ENCODE measurements around the gene NCOA6.
"Not testable (repeated sequence)": the region's sequence is repeated elsewhere in the genome, so short reads cannot be mapped to it uniquely, and the experiment has no call there.

NCOA6 gene

DNA sequence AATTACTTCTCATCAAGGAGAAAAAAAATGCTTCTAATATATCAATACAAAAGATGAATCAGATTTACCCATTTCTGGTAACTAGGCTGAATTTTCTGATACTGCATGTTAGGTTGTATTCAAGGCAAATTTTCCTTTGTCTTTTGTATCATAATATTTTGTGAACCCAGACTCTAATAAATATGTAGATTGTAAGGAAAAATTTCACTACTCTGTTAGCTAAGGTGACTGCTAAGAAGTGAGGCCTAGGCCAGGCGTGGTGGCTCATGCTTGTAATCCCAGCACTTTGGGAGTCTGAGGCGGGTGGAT lies 108.6 kb downstream of the NCOA6 start:
- no peak for DNase-seq

- no peak for DNase-seq
These were observed 110.1 kb downstream of the NCOA6 start for GRCh38 chr20:34715384-34715783.

DNA sequence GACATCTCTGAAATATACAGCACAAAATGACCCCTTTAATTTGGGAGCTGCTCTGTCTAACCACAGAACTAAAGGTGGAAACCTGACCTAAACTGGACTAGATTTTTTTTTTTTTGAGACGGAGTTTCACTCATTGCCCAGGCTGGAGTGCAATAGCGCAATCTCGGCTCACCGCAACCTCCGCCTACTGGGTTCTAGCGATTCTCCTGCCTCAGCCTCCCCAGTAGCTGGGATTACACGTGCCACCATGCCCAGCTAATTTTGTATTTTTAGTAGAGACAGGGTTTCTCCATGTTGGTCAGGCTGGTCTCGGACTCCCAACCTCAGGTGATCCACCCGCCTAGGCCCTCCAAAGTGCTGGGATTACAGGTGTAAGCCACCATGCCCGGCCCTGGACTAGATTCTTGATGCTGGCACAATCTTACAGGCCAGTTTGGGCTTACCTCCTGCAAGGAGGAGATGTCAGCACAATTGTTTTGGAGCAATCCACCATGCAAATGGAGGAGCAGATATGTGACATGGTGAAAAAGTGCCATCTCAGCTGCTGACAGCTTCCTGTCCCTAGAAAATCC lies 111.4 kb downstream of the NCOA6 start:
- DNase-seq: not testable (repeated sequence)

GRCh38 chr20:34713194-34713943 lies 112.1 kb downstream of the NCOA6 start:
- DNase-seq: no peak

- DNase-seq: no peak
These were observed 112.8 kb downstream of the NCOA6 start for GRCh38 chr20:34712525-34713192.

- no peak for DNase-seq
These were observed 113.5 kb downstream of the NCOA6 start for GRCh38 chr20:34711813-34712430.

DNA sequence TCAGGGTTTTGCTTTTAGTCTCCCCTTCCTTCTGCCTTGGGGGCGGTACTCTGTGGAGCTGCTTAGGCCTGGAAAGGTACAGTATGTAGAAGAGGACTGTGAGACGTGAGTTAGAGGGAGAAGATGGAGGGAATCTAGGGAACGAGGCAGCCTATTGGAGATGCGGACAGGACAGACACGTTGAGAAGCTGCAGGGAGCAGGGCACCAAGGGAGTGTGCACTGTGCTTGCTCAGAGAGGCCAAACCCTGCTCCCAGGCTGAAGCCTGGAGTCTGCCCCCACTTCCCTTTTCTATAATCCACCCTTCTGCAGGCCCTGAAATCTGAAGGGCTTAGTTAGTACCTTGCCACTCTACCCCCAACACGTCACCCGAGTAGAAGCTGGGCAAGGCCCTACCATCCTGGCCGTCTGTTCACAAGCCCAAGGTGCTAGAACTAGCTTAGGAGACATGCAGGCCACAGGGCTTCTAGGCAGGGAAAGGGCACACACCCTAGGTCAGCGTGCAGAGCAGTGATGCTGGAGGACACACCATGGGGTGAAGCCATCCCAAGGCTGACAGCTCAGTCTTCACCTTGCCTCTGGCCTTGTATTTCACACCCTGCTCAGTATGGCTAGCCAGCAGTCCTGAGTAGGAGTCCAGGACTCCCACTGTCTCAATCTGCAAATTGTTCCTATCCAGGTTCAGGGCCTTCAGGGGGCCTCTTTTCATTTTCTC lies 114.4 kb downstream of the NCOA6 start:
- no peak for DNase-seq

DNA sequence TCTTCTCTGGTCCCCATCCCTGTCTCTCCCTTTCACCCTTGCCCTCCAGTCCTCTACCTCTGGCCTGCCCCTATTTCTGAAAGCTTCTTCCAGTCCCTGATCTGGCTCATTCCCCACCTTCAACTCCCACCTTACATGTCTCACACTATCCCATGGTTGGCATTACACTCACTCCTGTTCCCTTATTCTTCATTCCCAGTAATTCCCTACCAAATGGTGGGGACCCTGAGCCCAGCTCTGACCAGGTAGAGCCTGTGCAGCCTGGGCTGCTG lies 114.9 kb downstream of the NCOA6 start:
- DNase-seq: no peak

DNA sequence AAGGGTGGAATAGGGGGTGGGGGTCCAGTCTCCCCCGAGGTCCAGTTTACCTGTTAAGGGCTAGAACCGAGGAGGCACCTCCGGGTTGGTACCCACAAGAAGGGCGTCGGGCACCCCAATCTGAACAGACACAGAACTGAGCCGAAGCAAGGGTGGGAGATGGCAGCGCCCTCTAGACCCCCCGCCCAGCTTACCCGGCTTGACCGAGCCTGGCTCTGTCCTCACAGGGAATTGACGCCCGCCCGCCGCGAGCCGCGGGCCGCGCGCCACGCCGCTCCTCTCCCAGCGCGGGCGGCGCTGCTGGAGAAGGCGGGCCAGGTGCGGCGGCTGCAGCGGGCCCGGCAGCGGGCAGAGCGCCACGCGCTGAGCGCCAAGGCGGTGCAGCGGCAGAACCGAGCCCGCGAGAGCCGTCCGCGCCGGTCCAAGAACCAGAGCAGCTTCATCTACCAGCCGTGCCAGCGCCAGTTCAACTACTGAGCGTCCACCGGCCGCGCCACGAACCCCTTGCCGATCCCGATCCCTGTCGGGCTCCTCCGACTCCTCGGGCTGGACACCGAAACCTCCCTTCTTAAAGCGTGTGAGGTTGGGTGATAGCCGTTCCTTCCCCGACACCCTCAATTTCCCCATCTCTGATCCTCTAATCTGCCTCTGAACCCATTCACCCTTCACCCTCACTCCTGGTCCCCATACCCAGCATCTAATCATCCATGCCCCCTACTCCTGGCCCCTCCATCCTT lies 115.5 kb downstream of the NCOA6 start:
- DNase-seq: no peak

DNA sequence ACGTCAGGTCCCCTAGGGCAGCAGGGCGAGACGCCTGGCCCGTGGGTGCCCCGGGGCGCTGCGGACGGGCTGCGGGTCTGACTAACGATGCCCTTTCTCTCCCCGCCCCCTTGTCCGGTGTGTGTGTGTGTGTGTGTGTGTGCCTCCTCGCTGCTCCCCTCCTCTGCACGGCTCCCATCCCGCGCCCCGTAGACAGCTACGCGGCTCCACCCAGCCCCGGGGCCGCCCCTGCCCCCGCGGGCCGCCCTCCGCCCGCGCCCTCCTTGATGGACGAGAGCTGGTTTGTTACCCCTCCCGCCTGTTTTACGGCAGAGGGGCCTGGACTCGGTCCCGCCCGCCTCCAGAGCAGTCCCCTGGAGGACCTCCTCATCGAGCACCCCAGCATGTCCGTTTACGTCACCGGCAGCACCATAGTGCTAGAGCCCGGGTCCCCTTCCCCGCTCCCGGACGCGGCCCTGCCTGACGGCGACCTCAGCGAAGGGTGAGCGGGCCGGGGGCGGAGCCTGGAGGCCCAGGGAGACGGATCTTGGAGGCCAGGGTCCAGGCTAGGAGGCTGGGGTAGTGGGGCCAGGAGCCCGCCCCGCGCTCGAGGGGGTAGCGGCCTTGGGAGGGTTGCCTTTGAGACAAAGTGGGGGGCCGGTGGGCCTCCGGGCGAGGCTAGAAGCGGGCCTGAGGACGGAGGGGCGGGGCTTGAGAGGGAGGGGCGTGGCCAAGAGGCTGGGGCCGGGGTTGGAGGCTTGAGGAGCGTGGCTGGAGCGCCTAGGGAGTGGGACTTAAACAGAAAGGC lies 116.2 kb downstream of the NCOA6 start:
- peak; percentile 80 for DNase-seq

- DNase-seq: peak; percentile 36
These were observed 116.8 kb downstream of the NCOA6 start for GRCh38 chr20:34708621-34709043.

DNA sequence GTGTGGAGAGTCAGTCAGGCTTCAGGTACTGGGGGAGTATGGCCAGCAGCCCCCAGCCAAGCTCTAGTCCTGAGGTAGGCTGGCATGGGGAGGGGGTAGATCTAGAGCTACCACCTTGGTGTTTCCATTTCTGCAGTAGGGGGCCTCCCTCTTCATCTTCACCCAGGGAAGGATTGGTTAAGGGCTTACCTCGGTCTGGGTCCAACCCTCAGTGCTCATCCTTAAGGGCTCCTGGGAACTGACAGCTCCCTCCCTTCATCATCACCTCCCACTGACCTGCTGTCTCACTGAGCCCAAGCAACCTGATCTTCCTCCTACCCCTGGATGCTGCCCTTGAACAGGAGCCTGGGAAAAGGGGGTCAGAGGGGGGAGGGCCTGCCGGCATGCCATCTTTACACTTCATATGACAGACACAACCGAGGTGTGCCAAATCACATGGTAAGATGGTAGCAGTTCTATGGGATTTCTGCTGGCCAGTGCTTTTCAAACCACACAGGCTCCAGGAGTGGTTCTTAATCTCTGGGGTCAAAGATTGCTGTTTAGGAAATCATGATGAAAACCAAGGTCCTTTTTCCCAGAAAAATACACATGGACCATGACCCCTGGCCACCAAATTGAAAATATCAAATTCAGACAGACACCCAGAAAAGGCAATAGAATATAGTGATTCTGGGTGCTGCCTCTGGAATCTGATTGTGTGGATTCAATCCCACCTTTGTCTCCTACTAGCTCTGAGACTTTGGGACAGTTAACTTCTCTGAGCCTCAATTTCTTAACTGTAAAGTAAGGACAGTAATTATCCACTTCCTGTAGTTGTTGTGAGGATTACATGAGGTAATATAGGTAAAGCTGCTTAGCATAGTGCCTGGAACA lies 118.3 kb downstream of the NCOA6 start:
- no peak for DNase-seq

GRCh38 chr20:34706302-34706875 lies 119.1 kb downstream of the NCOA6 start:
- DNase-seq: no peak

- DNase-seq: no peak
These were observed 119.8 kb downstream of the NCOA6 start for GRCh38 chr20:34705397-34706301.

DNA sequence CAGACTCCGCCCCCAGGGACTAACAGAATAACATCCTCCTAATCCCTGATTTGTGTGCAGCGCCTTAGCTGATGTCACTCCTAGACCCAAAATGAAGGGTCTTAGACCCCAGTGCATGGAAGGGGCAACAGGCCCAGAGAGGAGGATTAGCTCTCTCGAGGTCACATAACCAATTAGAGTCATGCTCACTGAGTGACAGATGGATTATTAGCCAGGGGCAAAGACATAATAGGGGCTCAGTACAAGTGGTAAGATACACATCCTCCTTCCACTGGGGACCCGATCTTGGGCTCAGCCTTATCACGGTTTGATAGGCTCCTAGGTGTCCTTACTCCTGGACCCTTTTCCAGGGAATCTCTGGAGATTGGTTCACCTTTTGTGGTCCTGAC lies 120.4 kb downstream of the NCOA6 start:
- no peak for DNase-seq

DNA sequence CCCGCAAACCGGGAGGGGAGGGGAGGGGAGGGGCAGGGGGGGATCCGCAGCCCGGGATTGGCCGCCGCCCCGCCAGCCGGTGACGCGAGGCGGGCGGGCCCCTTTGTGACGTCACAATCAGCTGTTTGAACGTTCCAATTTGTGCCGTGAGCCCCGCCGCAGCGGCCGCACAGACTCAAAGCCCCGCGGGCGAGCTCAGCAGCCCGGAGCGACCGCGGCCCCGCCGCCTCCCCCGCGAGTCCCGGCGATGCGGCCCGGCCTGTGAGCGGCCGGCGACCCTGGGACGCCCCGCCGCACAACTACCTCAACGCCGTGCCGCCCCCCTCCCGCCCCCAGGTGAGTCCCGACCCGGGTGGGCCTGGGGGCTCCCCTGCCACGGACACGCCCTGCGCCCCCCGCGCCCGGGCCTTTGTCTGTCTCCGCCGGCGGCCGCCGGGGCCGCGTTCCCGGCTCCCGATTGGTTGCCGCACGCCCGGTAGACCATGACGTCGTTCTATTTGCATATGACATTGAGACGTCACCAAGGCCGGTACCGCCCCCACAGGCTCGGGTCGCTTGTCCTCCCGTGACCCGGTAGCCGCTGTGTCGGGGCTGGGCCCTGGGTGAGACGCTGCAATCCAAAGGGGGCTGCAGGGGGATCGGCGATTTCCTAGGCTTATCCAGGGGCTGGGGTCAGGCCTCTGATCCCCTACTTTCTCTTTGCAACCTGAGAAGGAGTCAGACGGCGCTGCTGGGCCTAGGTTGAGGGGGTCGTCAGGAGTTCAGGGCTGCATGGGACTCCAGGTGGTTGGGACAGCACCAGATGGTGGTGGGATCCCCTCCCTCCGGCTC lies 121.1 kb downstream of the NCOA6 start, which contains the start of gene TP53INP2:
TSS of gene TP53INP2 (plus strand) at position 168 of the 831 bp plus-strand sequence. CDS start 4,396 bp downstream, outside the sequence.
- peak; percentile 87 for DNase-seq

GRCh38 chr20:34703424-34704176 lies 121.9 kb downstream of the NCOA6 start:
- no peak for DNase-seq

DNA sequence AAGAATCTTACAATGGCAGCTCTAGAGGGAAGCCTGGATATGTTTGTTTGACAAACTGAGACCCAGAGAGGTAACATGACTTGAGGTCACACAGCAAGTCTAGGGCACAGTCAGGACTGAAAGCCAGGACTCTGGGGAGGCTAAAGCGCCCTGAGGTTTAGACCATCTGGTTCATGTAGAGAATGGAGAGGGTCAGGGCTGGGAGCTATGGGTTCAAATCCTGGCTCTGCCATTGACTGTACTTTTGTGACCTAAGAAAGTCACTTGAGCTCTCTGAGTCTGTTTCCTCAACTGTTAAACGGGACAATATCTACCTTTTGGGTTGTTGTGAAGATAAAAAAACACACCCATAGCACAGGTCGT lies 122.4 kb downstream of the NCOA6 start:
- no peak for DNase-seq

All from T-helper 9 cell (primary cell).